IPS DF 4.7 (cell line): Measurements from ENCODE around the gene RPGRIP1L.
"Not testable (repeated sequence)": the region's sequence is repeated elsewhere in the genome, so short reads cannot be mapped to it uniquely, and the experiment has no call there.

ENCODE experiments used
- DNase-seq: peaks from one replicate; pipeline ENCODE4 v3.0.0-alpha.2; 2013; ENCODE audit warnings: low spot score; ENCODE audit errors: extremely low read depth

The RPGRIP1L gene

GRCh38 chr16:53713403-53714204, 9.9 kb upstream of the RPGRIP1L start:
- no peak for DNase-seq

GRCh38 chr16:53712065-53712464, 8.4 kb upstream of the RPGRIP1L start:
- DNase-seq = no peak

GRCh38 chr16:53711390-53711789, 7.7 kb upstream of the RPGRIP1L start:
- no peak for DNase-seq

GRCh38 chr16:53708490-53708889, 4.8 kb upstream of the RPGRIP1L start:
- no peak for DNase-seq

DNA sequence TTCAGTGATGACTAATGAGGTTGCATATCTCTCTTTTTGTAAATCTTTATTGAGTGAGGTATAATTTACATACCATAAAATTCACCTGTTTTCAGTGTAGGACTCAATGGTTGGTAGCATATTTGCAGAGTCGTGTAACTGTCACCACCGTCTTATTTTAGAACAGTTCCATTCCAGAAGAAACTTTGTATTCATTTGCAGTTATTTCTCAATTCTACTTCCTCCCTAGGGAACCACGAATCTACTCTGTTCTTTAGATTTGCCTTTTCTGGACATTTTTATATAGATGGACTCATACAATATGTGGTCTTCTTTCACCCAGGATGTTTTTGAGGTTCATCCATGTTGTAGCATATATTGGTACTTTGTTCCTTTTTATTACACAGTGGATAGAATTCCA, 4.0 kb upstream of the RPGRIP1L start:
- no peak for DNase-seq

GRCh38 chr16:53704445-53704813, 770 bp upstream of the RPGRIP1L start:
- DNase-seq = no peak

- DNase-seq = not testable (repeated sequence)
Observed at GRCh38 chr16:53698271-53698670, 5.4 kb downstream of the RPGRIP1L start.

DNA sequence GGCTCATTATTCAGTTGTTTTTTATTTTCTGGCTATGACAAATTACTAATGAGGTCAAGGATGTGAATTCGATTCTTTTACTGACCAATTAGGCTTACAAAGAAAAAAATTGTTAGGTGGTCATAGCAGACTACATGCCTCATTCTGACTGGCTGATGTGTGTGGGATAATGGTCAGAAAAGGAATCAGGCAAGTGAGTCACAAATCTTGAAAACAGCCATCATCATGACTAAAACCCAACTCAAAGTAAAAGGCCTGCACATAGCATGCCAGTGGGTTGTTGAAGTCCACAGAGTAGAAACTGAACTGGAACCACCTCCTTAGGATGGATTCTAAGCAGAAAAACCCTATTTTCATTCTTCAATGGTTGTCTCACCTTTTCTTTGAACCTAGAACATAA, 8.6 kb downstream of the RPGRIP1L start:
- no peak for DNase-seq

GRCh38 chr16:53693320-53693719, 10.3 kb downstream of the RPGRIP1L start:
- no peak for DNase-seq

GRCh38 chr16:53692146-53692545, 11.5 kb downstream of the RPGRIP1L start:
- DNase-seq = no peak

DNA sequence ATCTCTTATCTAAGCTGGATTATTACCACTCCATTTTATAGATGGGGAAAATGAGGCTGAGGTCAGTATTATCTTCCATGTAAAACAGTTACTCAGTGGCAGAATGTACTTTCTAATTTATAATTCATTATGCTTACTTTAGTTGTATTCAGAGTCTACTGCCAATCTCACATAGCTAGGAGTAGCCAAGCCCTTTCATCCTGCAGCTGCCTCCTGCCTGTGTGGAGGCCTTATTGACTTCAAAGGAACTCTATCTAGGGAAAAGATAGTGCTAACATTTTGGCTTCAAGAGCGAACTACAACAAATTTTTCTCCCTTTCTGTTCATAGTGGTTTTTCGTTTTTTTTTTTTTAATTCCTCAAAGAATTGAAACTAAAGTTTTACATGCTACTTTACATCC, 12.9 kb downstream of the RPGRIP1L start:
- no peak for DNase-seq

GRCh38 chr16:53689636-53690035, 14.0 kb downstream of the RPGRIP1L start:
- no peak for DNase-seq

GRCh38 chr16:53686710-53687109, 16.9 kb downstream of the RPGRIP1L start:
- no peak for DNase-seq

DNA sequence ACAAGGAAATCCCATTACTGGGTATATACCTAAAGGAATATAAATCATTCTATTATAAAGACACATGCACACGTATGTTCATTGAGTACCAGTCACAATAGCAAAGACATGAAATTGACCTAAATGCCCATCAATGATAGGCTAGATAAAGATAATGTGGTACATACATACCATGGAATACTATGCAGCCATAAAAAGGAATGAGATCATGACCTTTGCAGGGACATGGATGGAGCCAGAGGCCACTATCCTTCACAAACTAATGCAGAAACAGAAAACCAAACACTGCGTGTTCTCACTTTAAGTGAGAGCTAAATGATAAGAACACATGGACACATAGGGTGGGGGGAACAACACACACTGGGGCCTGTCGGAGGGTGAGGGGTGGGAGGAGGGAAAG, 18.3 kb downstream of the RPGRIP1L start:
- not testable (repeated sequence) for DNase-seq

- DNase-seq = no peak
Observed at GRCh38 chr16:53681354-53681753, 22.3 kb downstream of the RPGRIP1L start.

- DNase-seq = no peak
Observed at GRCh38 chr16:53680756-53681155, 22.9 kb downstream of the RPGRIP1L start.

DNA sequence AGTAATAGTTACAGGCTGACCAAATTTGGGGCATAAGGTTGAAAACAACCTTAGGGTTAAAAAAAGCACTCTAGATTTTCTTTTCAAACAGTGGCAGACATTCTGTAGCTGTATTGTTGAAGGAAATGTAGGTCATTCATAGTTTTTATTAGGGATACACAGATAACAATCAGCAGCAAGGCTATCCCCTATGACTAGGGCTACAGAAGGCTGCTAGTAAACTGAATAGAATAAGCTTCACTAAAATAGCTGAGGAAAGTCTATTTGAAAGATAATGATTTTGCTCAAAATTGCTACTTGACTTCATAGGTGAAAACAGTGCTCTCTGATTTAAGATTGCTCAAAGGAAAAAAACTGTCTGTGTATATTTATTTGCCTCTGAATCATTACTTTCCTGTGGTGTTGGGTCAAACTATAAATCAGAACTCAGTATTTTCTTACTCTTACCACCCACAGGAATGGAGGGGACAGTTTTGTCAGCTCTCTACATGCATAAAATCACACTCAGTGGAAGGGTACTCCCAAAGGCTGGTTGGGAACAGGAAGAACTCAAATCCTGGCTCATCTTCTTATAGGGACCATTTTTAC, 24.8 kb downstream of the RPGRIP1L start:
- no peak for DNase-seq

DNA sequence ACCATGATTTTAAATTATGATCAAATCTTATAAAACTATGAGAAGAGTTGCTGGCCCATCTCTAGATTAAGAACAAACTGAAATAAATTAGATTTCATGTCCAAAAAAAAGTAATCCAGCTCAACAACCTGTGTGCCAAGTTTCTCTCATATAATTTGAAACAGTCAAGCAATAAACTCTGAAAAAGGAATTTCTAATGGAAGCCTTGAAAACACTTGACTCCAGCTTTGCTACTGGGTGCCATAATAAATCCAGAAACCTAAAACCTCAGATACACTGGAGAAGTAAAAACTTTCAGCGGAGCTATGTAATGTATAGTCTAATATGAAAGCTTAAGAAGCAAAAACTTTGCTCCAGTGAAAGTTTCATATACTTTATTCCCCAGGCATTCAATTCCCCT, 25.5 kb downstream of the RPGRIP1L start:
- DNase-seq = no peak

- DNase-seq = no peak
Observed at GRCh38 chr16:53673189-53673588, 30.5 kb downstream of the RPGRIP1L start.

DNA sequence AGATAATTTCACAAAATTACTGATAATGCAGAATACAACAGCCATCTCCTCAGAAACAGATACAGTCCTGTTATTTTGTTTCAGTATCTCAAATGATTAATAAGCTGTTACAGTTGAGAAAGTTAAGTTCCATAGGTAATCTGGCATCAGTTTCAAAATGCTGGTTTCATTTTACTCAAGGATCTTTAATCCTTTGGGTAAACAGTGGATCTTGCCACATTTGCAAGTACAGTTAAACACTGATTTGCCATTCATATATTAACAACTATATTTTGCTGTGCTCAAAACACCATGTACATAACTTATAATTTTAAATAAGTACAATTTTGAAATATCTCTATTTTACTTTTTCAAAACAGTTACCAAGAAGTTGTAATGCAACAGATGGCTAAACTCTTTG, 31.2 kb downstream of the RPGRIP1L start:
- no peak for DNase-seq

- no peak for DNase-seq
Observed at GRCh38 chr16:53668869-53669268, 34.8 kb downstream of the RPGRIP1L start.

GRCh38 chr16:53666786-53667415, 36.8 kb downstream of the RPGRIP1L start:
- no peak for DNase-seq
